ENCODE measurements around the gene GLB1L3.
"Not testable (repeated sequence)": the region's sequence is repeated elsewhere in the genome, so short reads cannot be mapped to it uniquely, and the experiment has no call there.

Gene GLB1L3

GRCh38 chr11:134272381-134273316 is 3.5 kb upstream of the GLB1L3 start:
- FAIRE-seq (no peak), DNase-seq (ENCODE audit: insufficient read length, low spot score) (no peak)

GRCh38 chr11:134273317-134273712 is 2.9 kb upstream of the GLB1L3 start:
- DNase-seq (ENCODE audit: insufficient read length, low spot score), result no peak
- FAIRE-seq, result no peak

- FAIRE-seq, result no peak
Measured at GRCh38 chr11:134275188-134275533, 1.0 kb upstream of the GLB1L3 start.

GRCh38 chr11:134276396-134277182 is 410 bp downstream of the GLB1L3 start:
- no peak for DNase-seq (ENCODE audit: insufficient read length, low spot score)

More at GRCh38 chr11:134275188-134275533, 1.0 kb upstream of the GLB1L3 start:
- no peak for DNase-seq (ENCODE audit: insufficient read length, low spot score)

GRCh38 chr11:134277183-134278001 is 1.2 kb downstream of the GLB1L3 start:
- peak; percentile 26 for FAIRE-seq
- no peak for DNase-seq (ENCODE audit: insufficient read length, low spot score)

More at GRCh38 chr11:134276396-134277182, 410 bp downstream of the GLB1L3 start:
- no peak for FAIRE-seq

- FAIRE-seq (no peak), DNase-seq (ENCODE audit: insufficient read length, low spot score) (no peak)
Measured at GRCh38 chr11:134278356-134278755, 2.2 kb downstream of the GLB1L3 start.

- FAIRE-seq; DNase-seq (ENCODE audit: insufficient read length, low spot score): not testable (repeated sequence)
Measured at GRCh38 chr11:134281635-134282034, 5.5 kb downstream of the GLB1L3 start.

GRCh38 chr11:134282121-134283045 is 6.2 kb downstream of the GLB1L3 start:
- DNase-seq (ENCODE audit: insufficient read length, low spot score) (no peak), FAIRE-seq (no peak)

- no peak for DNase-seq (ENCODE audit: insufficient read length, low spot score)
- no peak for FAIRE-seq
Measured at GRCh38 chr11:134283461-134284230, 7.5 kb downstream of the GLB1L3 start.

- DNase-seq (ENCODE audit: insufficient read length, low spot score); FAIRE-seq: not testable (repeated sequence)
Measured at GRCh38 chr11:134284349-134284748, 8.2 kb downstream of the GLB1L3 start.

GRCh38 chr11:134287561-134287960 is 11.4 kb downstream of the GLB1L3 start:
- FAIRE-seq (no peak), DNase-seq (ENCODE audit: insufficient read length, low spot score) (no peak)

GRCh38 chr11:134288486-134288885 is 12.3 kb downstream of the GLB1L3 start:
- FAIRE-seq, result no peak
- DNase-seq (ENCODE audit: insufficient read length, low spot score), result no peak

GRCh38 chr11:134289167-134289566 is 13.0 kb downstream of the GLB1L3 start:
- DNase-seq (ENCODE audit: insufficient read length, low spot score) (no peak), FAIRE-seq (no peak)

GRCh38 chr11:134289789-134290188 is 13.6 kb downstream of the GLB1L3 start:
- FAIRE-seq, result no peak
- DNase-seq (ENCODE audit: insufficient read length, low spot score), result no peak

- DNase-seq (ENCODE audit: insufficient read length, low spot score) (no peak), FAIRE-seq (no peak)
Measured at GRCh38 chr11:134290646-134291045, 14.5 kb downstream of the GLB1L3 start.

- FAIRE-seq, result no peak
- DNase-seq (ENCODE audit: insufficient read length, low spot score), result no peak
Measured at GRCh38 chr11:134291196-134291595, 15.0 kb downstream of the GLB1L3 start.

GRCh38 chr11:134292661-134293060 is 16.5 kb downstream of the GLB1L3 start:
- no peak for FAIRE-seq

GRCh38 chr11:134293119-134294113 is 17.2 kb downstream of the GLB1L3 start:
- no peak for FAIRE-seq
- DNase-seq (ENCODE audit: insufficient read length, low spot score), result no peak

More at GRCh38 chr11:134292661-134293060, 16.5 kb downstream of the GLB1L3 start:
- no peak for DNase-seq (ENCODE audit: insufficient read length, low spot score)
